Stimulated activated CD4-positive, alpha-beta T cell treated with anti-CD3 and anti-CD28 coated beads, Interleukin-1b, Interleukin-23, amount 100 ng/mL, for 4 hours (primary cell): ENCODE results near the gene FBXO44.
A peak's percentile ranks its signal among the peaks of the same experiment; 100 is the strongest.
"Not testable (repeated sequence)": the region's sequence is repeated elsewhere in the genome, so short reads cannot be mapped to it uniquely, and the experiment has no call there.

ENCODE experiments used
- DNase-seq, 2 donors: peaks; one replicate each; pipeline ENCODE4 v3.0.0-alpha.2; 2020; ENCODE audit warnings: low read depth in 2 of 2

The FBXO44 gene

GRCh38 chr1:11654137-11654938, at the start of gene FBXO44, which contains the start of gene FBXO2:
Gene FBXO44, plus strand, starts transcription at chr1:11654877. Its CDS starts 959 bp downstream, at chr1:11655836.
Gene FBXO2, minus strand, starts transcription at chr1:11654429. Its CDS starts 89 bp downstream, at chr1:11654340.
- DNase-seq: peak; percentile 60 to 72

GRCh38 chr1:11606775-11607174, 47.9 kb upstream of the FBXO44 start:
- no peak for DNase-seq

- DNase-seq: not testable (repeated sequence)
Measured at GRCh38 chr1:11608596-11609130, 46.0 kb upstream of the FBXO44 start.

DNA sequence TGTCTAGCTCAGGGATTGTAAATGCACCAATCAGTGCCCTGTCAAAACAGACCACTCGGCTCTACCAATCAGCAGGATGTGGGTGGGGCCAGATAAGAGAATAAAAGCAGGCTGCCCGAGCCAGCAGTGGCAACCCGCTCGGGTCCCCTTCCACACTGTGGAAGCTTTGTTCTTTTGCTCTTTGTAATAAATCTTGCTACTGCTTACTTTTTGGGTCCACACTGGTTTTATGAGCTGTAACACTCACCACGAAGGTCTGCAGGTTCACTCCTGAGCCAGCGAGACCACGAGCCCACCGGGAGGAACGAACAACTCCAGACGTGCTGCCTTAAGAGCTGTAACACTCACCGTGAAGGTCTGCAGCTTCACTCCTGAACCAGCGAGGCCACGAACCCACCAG, 45.3 kb upstream of the FBXO44 start:
- not testable (repeated sequence) for DNase-seq

DNA sequence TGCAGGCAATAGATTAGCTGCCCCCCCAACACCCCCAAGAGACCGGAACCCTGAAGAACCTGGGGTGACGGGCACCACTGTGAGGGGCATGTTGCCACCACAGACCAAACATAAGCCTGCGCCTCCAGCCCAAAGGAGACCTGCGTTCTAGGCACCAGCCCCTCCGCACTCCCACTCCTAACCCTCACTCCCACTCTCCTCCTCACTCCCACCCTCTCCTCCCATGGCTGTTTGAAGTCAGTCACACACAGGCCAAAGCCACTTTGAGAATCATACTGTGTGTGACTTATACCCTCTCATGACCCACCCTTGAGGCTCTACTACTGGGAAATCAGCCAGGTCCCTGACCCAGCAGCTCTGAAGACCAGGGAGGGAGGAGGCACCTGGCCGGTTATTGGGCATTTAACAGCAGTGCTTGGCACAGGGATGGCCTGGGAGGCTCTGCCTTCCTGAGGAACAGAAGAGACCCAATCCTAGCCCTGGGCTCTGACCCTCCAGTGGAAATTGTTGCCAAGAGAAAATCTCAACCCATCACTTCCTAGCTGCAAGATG, 44.0 kb upstream of the FBXO44 start:
- no peak for DNase-seq

GRCh38 chr1:11611638-11612327, 42.9 kb upstream of the FBXO44 start:
- no peak for DNase-seq

DNA sequence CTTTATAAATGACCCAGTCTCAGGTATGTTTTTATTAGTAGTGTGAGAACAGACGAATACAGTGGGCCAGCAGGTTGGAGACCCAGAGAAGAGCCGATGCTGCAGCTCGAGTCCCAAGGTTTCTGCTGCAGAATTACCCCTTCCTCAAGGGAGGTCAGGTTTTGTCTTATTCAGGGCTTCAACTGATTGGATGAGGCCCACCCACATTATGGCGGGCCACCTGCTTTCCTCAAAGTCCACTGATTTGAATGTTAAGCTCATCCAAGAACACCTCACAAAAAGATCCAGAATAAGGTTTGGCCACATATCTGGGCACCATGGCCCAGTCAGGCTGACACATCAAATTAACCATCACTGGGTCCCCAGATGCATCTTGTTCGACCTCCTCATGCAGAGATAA, 41.3 kb upstream of the FBXO44 start:
- no peak for DNase-seq

GRCh38 chr1:11615090-11615489, 39.6 kb upstream of the FBXO44 start:
- DNase-seq: no peak

GRCh38 chr1:11616766-11617165, 37.9 kb upstream of the FBXO44 start:
- no peak for DNase-seq

GRCh38 chr1:11617314-11617713, 37.4 kb upstream of the FBXO44 start:
- no peak for DNase-seq

- no peak for DNase-seq
Measured at GRCh38 chr1:11617741-11618140, 36.9 kb upstream of the FBXO44 start.

- DNase-seq: no peak
Measured at GRCh38 chr1:11620405-11620804, 34.3 kb upstream of the FBXO44 start.

DNA sequence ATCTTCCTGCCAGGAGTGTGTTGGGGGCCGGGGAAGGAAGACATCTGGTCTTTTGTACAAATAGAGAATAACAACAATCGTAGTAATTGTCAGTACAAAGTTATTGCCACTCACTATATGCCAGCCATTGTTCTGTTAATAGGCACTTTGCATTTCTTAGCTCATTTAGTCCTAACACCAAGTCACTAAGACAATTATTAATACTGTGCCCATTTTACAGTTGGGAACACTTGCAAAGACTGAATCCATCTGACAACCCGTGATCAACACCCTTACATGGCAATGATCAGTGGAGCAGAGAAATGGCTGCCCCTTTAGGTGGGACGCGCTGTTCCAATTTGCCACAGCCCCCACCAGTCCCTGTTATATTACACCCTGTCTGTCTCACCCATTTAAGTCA, 33.8 kb upstream of the FBXO44 start:
- no peak for DNase-seq

GRCh38 chr1:11622398-11622797, 32.3 kb upstream of the FBXO44 start:
- no peak for DNase-seq

- DNase-seq: no peak
Measured at GRCh38 chr1:11623702-11624101, 31.0 kb upstream of the FBXO44 start.

DNA sequence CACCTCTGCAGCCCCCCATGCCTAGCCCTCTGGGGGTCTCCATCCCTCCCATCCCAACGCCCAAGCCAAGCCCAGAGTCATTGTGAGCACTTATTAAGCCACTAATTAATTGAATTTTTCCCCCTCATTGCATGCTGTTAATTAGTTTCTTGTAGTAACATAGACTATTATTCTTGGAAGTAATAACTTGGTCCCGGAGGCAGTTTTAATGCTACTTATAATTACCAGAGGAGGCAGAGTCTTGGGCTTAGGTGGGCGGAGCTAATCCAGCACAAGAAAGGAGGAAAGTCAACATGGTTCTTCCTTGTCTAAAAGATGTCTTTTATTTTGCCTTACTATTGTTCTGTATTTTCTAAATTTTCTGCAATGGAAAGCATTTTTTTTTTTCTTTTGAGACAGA, 28.1 kb upstream of the FBXO44 start:
- no peak for DNase-seq

GRCh38 chr1:11628767-11629166, 25.9 kb upstream of the FBXO44 start:
- DNase-seq: no peak

- no peak for DNase-seq
Measured at GRCh38 chr1:11629184-11630016, 25.3 kb upstream of the FBXO44 start.

- DNase-seq: no peak
Measured at GRCh38 chr1:11634365-11635192, 20.1 kb upstream of the FBXO44 start.

GRCh38 chr1:11638121-11638520, 16.6 kb upstream of the FBXO44 start:
- no peak for DNase-seq

DNA sequence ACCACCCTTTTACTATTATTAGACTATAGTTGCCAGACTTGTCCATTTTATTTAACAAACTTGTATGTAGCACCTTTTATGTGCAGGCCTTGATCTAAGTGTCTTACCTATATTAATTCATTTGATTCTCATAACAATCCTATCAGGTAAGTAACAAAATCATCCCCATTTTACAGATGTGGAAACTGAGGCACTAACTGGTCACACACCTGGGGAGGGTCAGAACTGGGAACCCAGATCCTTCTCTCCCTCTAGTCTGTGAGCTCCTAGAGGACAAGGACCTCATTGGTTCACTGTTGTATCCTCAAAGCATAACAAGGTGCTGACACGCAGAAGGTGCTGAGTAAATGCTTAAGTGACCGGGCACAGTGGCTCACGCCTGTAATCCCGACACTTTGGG, 15.3 kb upstream of the FBXO44 start:
- no peak for DNase-seq
